ENCODE results near the gene SLC26A6.
A peak's percentile ranks its signal among the peaks of the same experiment; 100 is the strongest.

Gene SLC26A6

GRCh38 chr3:48595526-48596121 lies 39.6 kb downstream of the SLC26A6 start:
- Histone ChIP-seq H3K27me3 (peaks cover 40 to 62% (median 57%) of the 10 kb centered on the region in 11 experiments), H3K9me3 (replicated peaks in 1 of 11) (no peaks in the 10 kb centered on the region), H3K4me1 (peaks cover 28 to 45% (median 36%) of the 10 kb centered on the region in 10 experiments), H3K27ac (no peak overlapping the region), H3K36me3 (peaks cover 31 to 43% (median 35%) of the 10 kb centered on the region in 11 experiments), H3K4me2 (peak overlapping the region in 5 of 11 experiments; percentile 28 to 52 (median 38); a peak in 5 of 22 replicates), H3K4me3 (no peak overlapping the region), H4K20me1 (peaks cover 20 to 70% (median 59%) of the 10 kb centered on the region in 11 experiments; a peak in 21 of 22 replicates), H3K9ac (no peak overlapping the region)
- no peak for TF ChIP-seq Cebpa-rat (IDR thresholded peaks at IDR 0.05)

- Histone ChIP-seq H3K4me3 (peak within 1 kb of the TSS in 4 of 10 experiments; percentile 9 to 35 (median 22); a peak in 4 of 20 replicates), H4K20me1 (peaks cover 19 to 65% (median 54%) of the 10 kb centered on the region in 11 experiments; a peak in 21 of 22 replicates), H3K27ac (no peak within 1 kb of the TSS), H3K9me3 (replicated peaks in 1 of 11) (no peaks in the 10 kb centered on the region), H3K27me3 (peaks cover 40 to 67% (median 57%) of the 10 kb centered on the region in 11 experiments), H3K9ac (peak within 1 kb of the TSS in 3 of 11 experiments; percentile 23 to 66 (median 36); a peak in 4 of 22 replicates), H3K4me2 (peak within 1 kb of the TSS in 10 of 11 experiments; percentile 37 to 82 (median 54); a peak in 18 of 22 replicates), H3K4me1 (peaks cover 28 to 40% (median 33%) of the 10 kb centered on the region in 10 experiments), H3K36me3 (peaks cover 26 to 37% (median 30%) of the 10 kb centered on the region in 11 experiments)
- no peak for TF ChIP-seq Cebpa-rat (IDR thresholded peaks at IDR 0.05)
Measured at GRCh38 chr3:48595075-48595525, 40.2 kb downstream of the SLC26A6 start, which contains the start of gene COL7A1. Gene COL7A1 (minus strand): TSS chr3:48595329. CDS start chr3:48595159, 170 bp downstream.

- peaks cover 40 to 72% (median 57%) of the 10 kb centered on the region in 11 experiments for H3K27me3 ChIP-seq
- H3K9me3 ChIP-seq (replicated peaks in 1 of 11): no peaks in the 10 kb centered on the region
- peaks cover 14 to 60% (median 48%) of the 10 kb centered on the region in 11 experiments; a peak in 21 of 22 replicates for H4K20me1 ChIP-seq
- peaks cover 21 to 32% (median 24%) of the 10 kb centered on the region in 11 experiments for H3K36me3 ChIP-seq
- peak overlapping the region in 3 of 11 experiments; percentile 23 to 66 (median 36); a peak in 3 of 22 replicates for H3K9ac ChIP-seq
- H3K4me2 ChIP-seq: peak overlapping the region in 10 of 11 experiments; percentile 37 to 82 (median 54); a peak in 17 of 22 replicates
- TF ChIP-seq Cebpa-rat (IDR thresholded peaks at IDR 0.05): no peak
- peak overlapping the region in 4 of 10 experiments; percentile 9 to 35 (median 22); a peak in 3 of 20 replicates for H3K4me3 ChIP-seq
- no peak overlapping the region for H3K27ac ChIP-seq
- peaks cover 22 to 34% (median 27%) of the 10 kb centered on the region in 10 experiments for H3K4me1 ChIP-seq
Measured at GRCh38 chr3:48594417-48595049, 40.7 kb downstream of the SLC26A6 start.

GRCh38 chr3:48593337-48593736 lies 41.9 kb downstream of the SLC26A6 start:
- H3K4me1 ChIP-seq: peaks cover 10 to 22% (median 15%) of the 10 kb centered on the region in 10 experiments; a peak in 19 of 20 replicates
- H3K4me3 ChIP-seq: no peak overlapping the region
- H3K27ac ChIP-seq: no peak overlapping the region
- no peak for TF ChIP-seq Cebpa-rat (IDR thresholded peaks at IDR 0.05)
- H3K9ac ChIP-seq: no peak overlapping the region
- H3K36me3 ChIP-seq: peaks cover 9 to 20% (median 13%) of the 10 kb centered on the region in 11 experiments; a peak in 20 of 22 replicates
- H3K27me3 ChIP-seq: peaks cover 40 to 72% (median 57%) of the 10 kb centered on the region in 11 experiments
- no peak overlapping the region for H3K4me2 ChIP-seq
- peaks cover 2 to 48% (median 36%) of the 10 kb centered on the region in 11 experiments; a peak in 21 of 22 replicates for H4K20me1 ChIP-seq
- no peaks in the 10 kb centered on the region for H3K9me3 ChIP-seq (replicated peaks in 1 of 11)

GRCh38 chr3:48592519-48593087 lies 42.7 kb downstream of the SLC26A6 start:
- Histone ChIP-seq H3K4me2 (no peak overlapping the region), H3K9ac (no peak overlapping the region), H4K20me1 (peaks cover 0 to 40% (median 29%) of the 10 kb centered on the region in 11 experiments; a peak in 20 of 22 replicates), H3K9me3 (replicated peaks in 1 of 11) (no peaks in the 10 kb centered on the region), H3K4me3 (no peak overlapping the region), H3K27ac (no peak overlapping the region), H3K4me1 (peaks cover 4 to 19% (median 10%) of the 10 kb centered on the region in 10 experiments; a peak in 14 of 20 replicates), H3K27me3 (peaks cover 40 to 72% (median 57%) of the 10 kb centered on the region in 11 experiments), H3K36me3 (peaks cover 1 to 12% (median 5%) of the 10 kb centered on the region in 11 experiments; a peak in 18 of 22 replicates)
- no peak for TF ChIP-seq Cebpa-rat (IDR thresholded peaks at IDR 0.05)

- no peak for TF ChIP-seq Cebpa-rat (IDR thresholded peaks at IDR 0.05)
- Histone ChIP-seq H3K4me3 (no peak overlapping the region), H3K9me3 (replicated peaks in 1 of 11) (no peaks in the 10 kb centered on the region), H3K27me3 (peaks cover 40 to 70% (median 57%) of the 10 kb centered on the region in 11 experiments), H3K9ac (no peak overlapping the region), H4K20me1 (peaks cover 0 to 34% (median 23%) of the 10 kb centered on the region in 11 experiments; a peak in 20 of 22 replicates), H3K4me1 (peaks cover 4 to 19% (median 10%) of the 10 kb centered on the region in 10 experiments; a peak in 14 of 20 replicates), H3K36me3 (peaks cover 0 to 6% (median 0%) of the 10 kb centered on the region in 11 experiments; a peak in 5 of 22 replicates), H3K27ac (no peak overlapping the region), H3K4me2 (no peak overlapping the region)
Measured at GRCh38 chr3:48591886-48592518, 43.3 kb downstream of the SLC26A6 start.

GRCh38 chr3:48591436-48591835 lies 43.8 kb downstream of the SLC26A6 start:
- no peaks in the 10 kb centered on the region for H3K9me3 ChIP-seq (replicated peaks in 1 of 11)

GRCh38 chr3:48588230-48588629 lies 47.0 kb downstream of the SLC26A6 start:
- Histone ChIP-seq H3K27ac (no peak overlapping the region), H3K4me1 (no peaks in the 10 kb centered on the region)

More at GRCh38 chr3:48591436-48591835, 43.8 kb downstream of the SLC26A6 start:
- no peak for TF ChIP-seq Cebpa-rat (IDR thresholded peaks at IDR 0.05)
- Histone ChIP-seq H3K4me2 (no peak overlapping the region), H3K27ac (no peak overlapping the region), H3K4me3 (no peak overlapping the region), H3K4me1 (peaks cover 4 to 19% (median 10%) of the 10 kb centered on the region in 10 experiments; a peak in 14 of 20 replicates), H4K20me1 (peaks cover 0 to 29% (median 17%) of the 10 kb centered on the region in 11 experiments; a peak in 17 of 22 replicates), H3K36me3 (0 out of 22 replicates have a peak, but pooled peaks cover 0 to under 1% (median 0%) of the 10 kb centered on the region in 11 experiments), H3K27me3 (peaks cover 40 to 64% (median 51%) of the 10 kb centered on the region in 11 experiments), H3K9ac (no peak overlapping the region)

More at GRCh38 chr3:48588230-48588629, 47.0 kb downstream of the SLC26A6 start:
- H3K9ac ChIP-seq: no peak overlapping the region
- H3K4me3 ChIP-seq: no peak overlapping the region
- H3K9me3 ChIP-seq (replicated peaks in 1 of 11): no peaks in the 10 kb centered on the region
- H3K27me3 ChIP-seq: peaks cover 10 to 32% (median 19%) of the 10 kb centered on the region in 11 experiments
- no peaks in the 10 kb centered on the region for H3K36me3 ChIP-seq
- no peak for TF ChIP-seq Cebpa-rat (IDR thresholded peaks at IDR 0.05)
- no peak overlapping the region for H3K4me2 ChIP-seq
- peaks cover 0 to under 1% (median 0%) of the 10 kb centered on the region in 11 experiments; a peak in 2 of 22 replicates for H4K20me1 ChIP-seq
